Lower leg skin (tissue), 4 donors: ENCODE data around the gene CGB5. TPM values are rescaled to one million over a fixed set of nuclear protein-coding genes. Genes with fewer than 3 reads are reported as not detected.

Experiments used
- DNase-seq, 2 donors: peaks; one replicate each; pipeline ENCODE4 v3.0.0-alpha.2; 2019; ENCODE audit warnings: low spot score in 2 of 2
- H3K4me3 ChIP-seq: fragments of 200-600 bp; sonication (generic); 2 replicates; pipeline ENCODE4 v1.5.1; 2017; ENCODE audit warnings: mild to moderate bottlenecking, low read depth; ENCODE audit not compliant: poor library complexity, severe bottlenecking
- POLR2A ChIP-seq, 2 donors: fragments of 450-650 bp; IDR thresholded peaks; one replicate each; pipeline ENCODE4 v1.6.1; 2016 to 2017; ENCODE audit warnings: antibody characterized with exemption in 2 of 2, mild to moderate bottlenecking in 1 of 2, moderate library complexity in 1 of 2
- WGBS, 2 donors: methylation state at CpG; one replicate each; pipeline ENCODE4 v1.1.5; 2018; 5-methylcytosine and 5-hydroxymethylcytosine counted together
- intact Hi-C: fragments of 100-400 bp; cut with DNase I; formaldehyde crosslinking; loops from one replicate; pipeline ENCODE4 v1.15.0; 2023; ENCODE audit warnings: low total_unique reads
- total RNA-seq, 4 donors: library from RNA; depleted of rRNA; stranded (reverse); fragments of >200 nt; gene quantifications; one replicate each; pipeline ENCODE4 v1.1.0, GENCODE V29; 2016
- TF ChIP-seq, protein P1 (sequence below), 3 donors: fragments of 450-650 bp; IDR thresholded peaks; one replicate each; pipeline ENCODE4 v1.5.1; 2016; ENCODE audit warnings: antibody characterized with exemption in 3 of 3, mild to moderate bottlenecking in 3 of 3, moderate library complexity in 2 of 3

CGB5 gene
- total RNA-seq, 4 donors from 2014 or later = not detected

DNA sequence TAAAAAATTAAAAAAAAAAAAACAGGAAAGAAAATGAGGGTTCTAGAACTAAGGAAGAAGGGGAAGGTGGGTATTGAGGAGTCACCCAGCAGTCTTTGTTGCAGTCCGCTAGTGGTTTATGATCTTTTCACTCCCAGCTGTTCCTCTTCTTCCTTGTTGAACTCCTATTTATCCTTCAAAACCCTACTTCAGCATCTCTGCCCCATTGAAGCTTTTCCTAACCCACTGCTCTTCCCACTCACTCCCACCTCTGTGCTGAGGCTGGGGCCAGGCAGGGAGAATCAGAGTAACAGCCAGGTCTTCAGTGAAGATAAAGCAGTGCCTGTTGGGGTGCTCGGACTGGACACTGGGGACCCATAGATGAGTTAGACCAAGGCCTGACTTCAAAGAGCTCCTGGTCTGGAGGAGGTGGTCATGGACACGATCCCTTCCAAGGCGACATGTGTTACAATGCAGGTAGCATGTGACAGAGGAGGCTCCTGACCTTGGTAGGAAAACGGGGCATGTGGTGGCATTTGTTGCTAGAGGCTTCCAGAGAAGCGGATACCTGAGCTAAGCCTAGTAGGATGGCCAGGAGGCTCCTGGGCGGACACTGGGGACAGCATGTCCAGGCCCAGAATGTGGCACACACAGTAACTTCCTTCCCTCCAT is 38.6 kb upstream of the CGB5 start:
- intact Hi-C loops = no loop called here
- TF ChIP-seq POLR2A (IDR thresholded peaks at IDR 0.05) = no peak
- TF ChIP-seq, protein P1, sequence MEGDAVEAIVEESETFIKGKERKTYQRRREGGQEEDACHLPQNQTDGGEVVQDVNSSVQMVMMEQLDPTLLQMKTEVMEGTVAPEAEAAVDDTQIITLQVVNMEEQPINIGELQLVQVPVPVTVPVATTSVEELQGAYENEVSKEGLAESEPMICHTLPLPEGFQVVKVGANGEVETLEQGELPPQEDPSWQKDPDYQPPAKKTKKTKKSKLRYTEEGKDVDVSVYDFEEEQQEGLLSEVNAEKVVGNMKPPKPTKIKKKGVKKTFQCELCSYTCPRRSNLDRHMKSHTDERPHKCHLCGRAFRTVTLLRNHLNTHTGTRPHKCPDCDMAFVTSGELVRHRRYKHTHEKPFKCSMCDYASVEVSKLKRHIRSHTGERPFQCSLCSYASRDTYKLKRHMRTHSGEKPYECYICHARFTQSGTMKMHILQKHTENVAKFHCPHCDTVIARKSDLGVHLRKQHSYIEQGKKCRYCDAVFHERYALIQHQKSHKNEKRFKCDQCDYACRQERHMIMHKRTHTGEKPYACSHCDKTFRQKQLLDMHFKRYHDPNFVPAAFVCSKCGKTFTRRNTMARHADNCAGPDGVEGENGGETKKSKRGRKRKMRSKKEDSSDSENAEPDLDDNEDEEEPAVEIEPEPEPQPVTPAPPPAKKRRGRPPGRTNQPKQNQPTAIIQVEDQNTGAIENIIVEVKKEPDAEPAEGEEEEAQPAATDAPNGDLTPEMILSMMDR (IDR thresholded peaks at IDR 0.05) = no peak
- no peak for DNase-seq
- no peak overlapping the region for H3K4me3 ChIP-seq
- WGBS, 2 donors = 91 to 93% methylated on average over 7 of the region's 7 CpGs

DNA sequence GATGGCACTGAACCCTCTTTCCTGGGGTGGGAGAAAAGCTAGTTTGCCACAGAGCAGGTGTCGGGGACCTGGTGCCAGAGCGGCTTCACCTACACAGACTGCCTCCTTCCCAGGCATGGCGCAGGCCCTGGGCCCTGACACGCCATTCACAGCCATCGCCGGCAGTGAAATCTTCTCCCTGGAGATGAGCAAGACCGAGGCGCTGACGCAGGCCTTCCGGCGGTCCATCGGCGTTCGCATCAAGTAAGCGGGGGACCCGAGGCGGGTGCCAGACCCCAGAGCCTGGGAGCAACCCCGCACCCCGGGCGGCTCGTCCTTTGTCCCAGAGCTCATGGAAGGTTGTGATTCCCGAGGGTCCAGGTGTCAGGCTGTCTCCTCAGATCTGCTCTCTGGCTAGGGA is 36.7 kb upstream of the CGB5 start:
- no peak for TF ChIP-seq POLR2A (IDR thresholded peaks at IDR 0.05)
- TF ChIP-seq, protein P1 (IDR thresholded peaks at IDR 0.05) = no peak
- no peak overlapping the region for H3K4me3 ChIP-seq
- DNase-seq = no peak
- 95% methylated on average over 18 to 22 of the region's 22 CpGs for WGBS, 2 donors
- intact Hi-C loops = no loop called here

DNA sequence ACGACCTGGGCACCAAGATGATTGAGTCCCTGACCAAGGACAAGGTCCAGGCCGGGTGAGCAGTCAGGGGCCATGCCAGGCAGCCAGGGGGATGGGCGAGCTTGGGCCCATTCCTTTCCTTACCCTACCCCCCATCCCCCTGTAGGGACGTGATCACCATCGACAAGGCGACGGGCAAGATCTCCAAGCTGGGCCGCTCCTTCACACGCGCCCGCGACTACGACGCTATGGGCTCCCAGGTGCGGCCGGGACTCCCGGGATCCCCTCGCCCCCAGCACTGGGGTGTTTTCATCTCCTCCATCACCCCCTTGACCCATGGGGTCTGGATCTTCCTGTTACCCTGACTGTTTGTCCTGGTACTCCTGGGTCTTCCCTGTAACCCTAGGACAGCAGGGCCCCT is 33.8 kb upstream of the CGB5 start:
- TF ChIP-seq, protein P1 (IDR thresholded peaks at IDR 0.05) = no peak
- TF ChIP-seq POLR2A (IDR thresholded peaks at IDR 0.05) = no peak
- no peak overlapping the region for H3K4me3 ChIP-seq
- 91 to 96% methylated on average over 5 to 17 of the region's 18 CpGs for WGBS, 2 donors
- intact Hi-C loops = no loop called here
- no peak for DNase-seq

DNA sequence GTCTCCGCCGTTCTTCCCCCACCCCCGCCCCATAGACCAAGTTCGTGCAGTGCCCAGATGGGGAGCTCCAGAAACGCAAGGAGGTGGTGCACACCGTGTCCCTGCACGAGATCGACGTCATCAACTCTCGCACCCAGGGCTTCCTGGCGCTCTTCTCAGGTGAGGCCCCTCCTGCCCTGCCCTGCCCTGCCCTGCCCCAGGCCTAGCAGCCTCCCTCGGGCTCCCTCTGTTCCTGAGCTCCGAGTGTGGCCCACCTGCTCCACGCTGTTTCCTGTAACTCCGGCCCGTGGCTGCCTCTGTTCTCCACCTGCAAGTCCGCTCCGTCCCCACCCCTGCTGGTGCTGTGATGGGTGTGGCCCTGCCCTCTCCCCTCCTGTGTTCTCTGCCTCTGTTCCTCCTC is 33.2 kb upstream of the CGB5 start:
- no peak for DNase-seq
- no peak overlapping the region for H3K4me3 ChIP-seq
- WGBS, 2 donors = 93 to 94% methylated on average over 14 to 18 of the region's 18 CpGs
- TF ChIP-seq, protein P1 (IDR thresholded peaks at IDR 0.05) = no peak
- intact Hi-C loops = no loop called here

DNA sequence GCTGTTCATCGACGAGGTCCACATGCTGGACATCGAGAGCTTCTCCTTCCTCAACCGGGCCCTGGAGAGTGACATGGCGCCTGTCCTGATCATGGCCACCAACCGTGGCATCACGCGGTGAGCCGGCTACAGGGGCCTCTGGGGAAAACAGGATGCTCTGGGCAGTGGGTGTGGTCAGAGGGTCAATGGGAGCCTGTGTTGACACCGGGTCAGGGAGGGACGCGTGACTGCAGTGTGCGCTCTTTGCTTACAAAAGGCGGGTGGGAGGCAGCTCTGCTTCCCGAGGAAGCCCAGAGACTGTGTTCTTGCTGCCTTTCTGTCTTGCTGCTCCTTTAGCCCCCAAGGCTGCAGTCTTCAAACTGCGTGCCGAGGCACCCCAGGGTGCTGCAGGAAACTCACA is 32.5 kb upstream of the CGB5 start:
- 84 to 97% methylated on average over 11 to 13 of the region's 17 CpGs for WGBS, 2 donors
- DNase-seq = no peak
- no peak overlapping the region for H3K4me3 ChIP-seq
- no peak for TF ChIP-seq POLR2A (IDR thresholded peaks at IDR 0.05)
- TF ChIP-seq, protein P1 (IDR thresholded peaks at IDR 0.05) = no peak
- intact Hi-C loops = no loop called here
